GM19455 (cell line): ENCODE results near the gene ERC2.

ENCODE experiments used
- ATAC-seq: cut with Tn5 transposase; IDR thresholded peaks from one replicate; pipeline ENCODE4 v1.9.1; 2021; ENCODE audit not compliant: unreplicated experiment

Gene ERC2

GRCh38 chr3:55895897-55896566, 572.2 kb downstream of the ERC2 start:
- ATAC-seq: no peak

GRCh38 chr3:55894605-55895004, 573.7 kb downstream of the ERC2 start:
- no peak for ATAC-seq

- ATAC-seq: no peak
Observed at GRCh38 chr3:55893045-55893664, 575.1 kb downstream of the ERC2 start.

GRCh38 chr3:55891106-55891505, 577.2 kb downstream of the ERC2 start:
- ATAC-seq: no peak

GRCh38 chr3:55888282-55888885, 579.9 kb downstream of the ERC2 start:
- no peak for ATAC-seq

GRCh38 chr3:55885721-55886120, 582.5 kb downstream of the ERC2 start:
- no peak for ATAC-seq

- ATAC-seq: no peak
Observed at GRCh38 chr3:55884491-55885285, 583.6 kb downstream of the ERC2 start.

- ATAC-seq: no peak
Observed at GRCh38 chr3:55884066-55884465, 584.2 kb downstream of the ERC2 start.

GRCh38 chr3:55882006-55882405, 586.3 kb downstream of the ERC2 start:
- ATAC-seq: no peak

- no peak for ATAC-seq
Observed at GRCh38 chr3:55880357-55880756, 587.9 kb downstream of the ERC2 start.

GRCh38 chr3:55879901-55880331, 588.4 kb downstream of the ERC2 start:
- ATAC-seq: no peak

GRCh38 chr3:55877703-55878102, 590.6 kb downstream of the ERC2 start:
- no peak for ATAC-seq

GRCh38 chr3:55876560-55876959, 591.7 kb downstream of the ERC2 start:
- ATAC-seq: no peak

GRCh38 chr3:55875113-55875512, 593.2 kb downstream of the ERC2 start:
- ATAC-seq: no peak

- ATAC-seq: no peak
Observed at GRCh38 chr3:55873523-55874254, 594.6 kb downstream of the ERC2 start.

- ATAC-seq: no peak
Observed at GRCh38 chr3:55870594-55870993, 597.7 kb downstream of the ERC2 start.

- no peak for ATAC-seq
Observed at GRCh38 chr3:55868347-55868746, 599.9 kb downstream of the ERC2 start.

GRCh38 chr3:55863028-55863427, 605.2 kb downstream of the ERC2 start:
- no peak for ATAC-seq

GRCh38 chr3:55860049-55860721, 608.1 kb downstream of the ERC2 start:
- no peak for ATAC-seq

- ATAC-seq: no peak
Observed at GRCh38 chr3:55859305-55859704, 609.0 kb downstream of the ERC2 start.
